Stimulated activated CD8-positive, alpha-beta memory T cell treated with anti-CD3 and anti-CD28 coated beads, Interleukin-15, amount 100 ng/mL, for 48 hours (primary cell): Measurements from ENCODE around the gene CRCP.
A peak's percentile ranks its signal among the peaks of the same experiment; 100 is the strongest.
"Not testable (repeated sequence)": the region's sequence is repeated elsewhere in the genome, so short reads cannot be mapped to it uniquely, and the experiment has no call there.

Experiments used
- DNase-seq, 2 donors: peaks; one replicate each; pipeline ENCODE4 v3.0.0-alpha.2; 2020; ENCODE audit warnings: low read depth in 2 of 2

Gene CRCP

DNA sequence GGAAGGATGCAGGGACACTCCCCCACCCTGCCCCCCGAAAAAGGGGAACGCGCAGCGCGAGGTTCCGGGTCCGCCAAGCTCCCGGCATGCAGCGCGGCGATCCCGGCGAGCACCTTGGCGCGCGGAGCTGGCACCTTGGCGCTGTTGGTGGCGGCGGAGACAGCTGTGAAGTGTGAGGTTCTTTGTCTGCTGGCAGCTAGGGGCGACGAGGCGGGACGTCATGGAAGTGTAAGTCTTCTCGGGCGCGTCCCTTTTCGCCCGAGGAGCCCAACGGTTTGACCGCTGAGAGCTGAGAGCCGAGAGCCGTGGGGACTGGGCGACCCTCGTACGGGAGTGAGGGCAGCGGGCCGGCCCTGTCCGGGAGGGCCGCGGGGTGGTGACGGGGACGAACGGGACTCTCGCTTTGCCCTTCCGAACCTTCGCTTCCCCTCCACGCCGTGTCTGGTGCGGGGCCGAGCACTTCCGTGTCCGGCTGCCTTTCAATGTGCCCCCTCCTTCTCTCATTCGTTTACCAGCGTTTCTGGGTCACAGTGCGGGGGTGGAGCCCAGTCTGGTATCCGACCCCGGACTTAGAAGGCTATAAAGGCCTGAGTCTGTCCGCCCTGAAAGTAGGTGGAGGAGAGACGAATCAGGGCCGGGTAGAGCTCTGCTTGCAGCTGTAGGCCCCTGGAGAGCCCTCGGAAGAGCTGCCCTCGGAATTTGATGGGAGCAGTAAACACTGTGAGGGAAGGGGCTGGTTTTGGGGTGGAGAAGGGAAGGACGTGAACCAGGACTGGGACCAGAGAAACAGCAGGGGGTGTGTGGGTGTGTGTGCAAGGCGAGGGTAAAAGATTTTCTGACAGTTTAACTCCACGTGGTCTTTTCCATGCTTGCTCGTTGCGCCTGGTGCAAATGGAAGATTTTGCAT lies at the start of gene CRCP:
CRCP (plus strand) TSS at position 105 of the 907 bp plus-strand sequence; CDS start at position 221, 116 bp downstream.
- DNase-seq = peak; percentile 74 to 75

DNA sequence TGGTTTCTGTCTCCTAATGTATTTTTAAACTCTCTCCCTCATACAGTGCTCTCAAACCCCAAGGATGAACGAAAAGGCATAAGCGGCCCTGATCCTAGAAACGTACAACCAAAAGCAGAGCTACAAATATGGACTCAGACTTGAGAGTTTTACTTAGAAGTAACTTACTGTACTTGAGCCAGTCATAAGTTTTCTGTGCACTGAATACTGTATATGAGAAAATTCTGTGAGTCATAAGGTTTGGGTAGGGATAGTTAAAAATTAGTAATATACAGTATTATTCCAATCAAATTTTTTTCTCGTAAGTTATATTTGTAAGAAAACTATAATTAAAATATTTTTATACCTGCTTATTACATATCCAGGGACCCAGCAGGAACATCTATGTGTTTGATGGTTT lies 44.9 kb upstream of the CRCP start:
- no peak for DNase-seq

DNA sequence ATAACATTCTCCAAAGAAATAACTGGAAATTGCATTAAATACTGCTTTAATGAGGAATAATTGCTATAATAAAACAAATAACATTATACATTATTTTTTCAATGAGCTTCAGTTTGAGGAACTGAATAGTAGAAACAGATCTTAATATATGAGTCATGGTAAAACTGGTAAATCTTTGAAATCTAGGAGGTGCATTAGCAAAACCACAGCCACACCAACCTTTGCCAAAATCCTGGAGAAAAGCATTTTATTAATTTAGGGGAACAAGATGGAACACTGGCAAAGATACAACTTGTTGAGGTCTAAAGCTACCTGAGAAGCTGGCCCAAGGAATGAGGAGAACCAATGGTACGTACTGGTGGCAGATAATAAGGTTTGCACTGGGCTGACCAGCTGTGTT lies 44.4 kb upstream of the CRCP start:
- no peak for DNase-seq

DNA sequence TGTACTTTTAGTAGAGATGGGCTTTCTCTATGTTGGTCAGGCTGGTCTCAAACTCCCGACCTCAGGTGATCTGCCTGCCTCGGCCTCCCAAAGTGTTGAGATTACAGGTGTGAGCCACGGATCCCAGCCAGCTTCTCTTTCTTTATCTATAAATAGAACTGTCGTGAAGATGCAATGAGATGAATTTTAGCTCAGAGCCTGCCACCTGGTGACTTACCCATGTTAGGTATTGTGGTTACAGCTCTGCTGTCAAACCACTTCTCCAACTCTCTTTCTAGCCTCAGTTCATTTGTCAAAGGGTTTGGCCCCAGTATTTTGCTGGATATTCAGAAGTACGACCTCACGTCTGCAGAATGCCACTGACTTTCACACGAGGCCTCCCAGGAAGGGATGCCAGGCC lies 42.4 kb upstream of the CRCP start:
- not testable (repeated sequence) for DNase-seq

DNA sequence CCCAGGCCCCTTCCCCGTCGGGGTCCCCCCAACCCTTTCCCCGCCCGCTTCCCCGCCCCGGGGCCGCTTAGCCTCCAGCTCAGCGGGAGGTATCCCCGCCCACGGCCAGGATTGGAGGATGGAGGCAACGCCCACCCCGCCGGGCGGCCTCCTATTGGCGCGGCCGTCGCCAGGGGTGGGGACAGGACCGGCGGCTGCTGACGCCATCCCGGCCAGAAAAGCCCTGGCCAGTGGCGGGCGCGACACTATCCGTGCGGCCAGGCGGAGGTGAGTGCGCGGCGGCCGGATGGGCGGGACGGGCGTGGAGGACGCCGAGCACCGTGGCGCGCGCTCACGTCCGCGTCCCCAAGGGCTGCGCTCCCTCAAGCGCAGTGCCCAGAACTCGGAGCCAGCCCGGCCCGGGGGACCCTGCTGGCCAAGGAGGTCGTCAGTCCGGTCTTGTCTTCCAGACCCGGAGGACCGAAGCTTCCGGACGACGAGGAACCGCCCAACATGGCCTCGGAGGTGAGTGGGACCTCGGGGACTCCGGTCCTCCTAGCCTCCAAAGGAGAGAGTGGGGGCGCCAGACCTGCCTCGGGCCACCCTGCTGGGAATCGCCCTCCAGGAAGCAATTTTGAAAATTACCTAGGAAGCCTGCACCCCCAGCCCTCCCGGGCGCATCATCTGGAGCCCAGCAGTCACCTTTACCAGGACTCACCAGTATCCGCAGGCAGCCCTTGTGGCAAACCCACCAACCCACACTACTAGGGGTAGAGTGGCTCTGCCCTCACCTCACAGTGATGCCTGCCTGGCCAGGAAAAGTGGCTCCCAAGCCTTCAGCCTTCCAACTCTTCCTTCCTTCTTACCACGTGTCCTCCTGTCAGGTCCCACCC lies 38.8 kb upstream of the CRCP start, which contains the start of gene ASL:
ASL (plus strand) TSS at position 230 of the 872 bp plus-strand sequence; CDS start at position 493, 263 bp downstream.
- peak; percentile 88 to 90 for DNase-seq

DNA sequence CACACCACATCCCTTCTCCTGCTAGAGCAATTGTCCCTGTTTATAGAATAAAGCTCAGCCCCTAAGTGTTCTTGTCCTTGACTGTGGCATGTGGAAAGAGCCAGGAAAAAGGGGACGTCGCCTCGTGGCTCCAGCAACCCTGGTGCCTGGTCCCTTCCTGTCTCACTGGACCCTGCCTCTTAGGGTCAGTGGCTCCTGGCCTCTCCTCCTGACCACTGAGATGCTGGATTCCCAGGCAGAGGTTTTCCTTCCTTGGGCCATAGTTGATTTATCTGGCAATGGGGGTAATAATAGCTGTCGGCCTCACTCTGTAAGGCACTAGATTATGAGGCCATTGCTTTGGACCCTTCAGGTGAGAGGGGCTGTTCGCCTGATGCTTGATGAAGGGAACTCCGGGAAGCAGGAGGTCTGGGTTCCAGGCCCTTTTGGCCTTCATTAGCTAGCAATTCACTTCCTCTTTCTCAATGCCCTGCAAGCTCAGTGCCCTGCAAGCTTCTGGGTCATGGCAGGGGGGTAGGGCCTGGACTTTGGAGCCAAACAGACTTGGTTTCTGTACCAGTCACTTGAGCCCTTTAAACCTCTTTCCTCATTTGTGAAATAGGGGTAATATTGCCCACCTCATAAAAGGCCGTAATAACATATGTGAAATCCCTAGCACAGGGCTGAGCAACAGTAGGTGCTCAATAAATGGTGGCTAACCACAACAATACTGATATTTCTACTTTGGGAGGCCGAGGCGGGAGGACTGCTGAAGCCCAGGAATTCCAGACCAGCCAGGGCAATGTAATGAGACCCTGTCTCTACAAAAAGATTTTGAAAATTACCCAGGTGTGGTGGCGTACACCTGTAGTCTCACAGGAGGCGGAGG lies 38.0 kb upstream of the CRCP start:
- no peak for DNase-seq

DNA sequence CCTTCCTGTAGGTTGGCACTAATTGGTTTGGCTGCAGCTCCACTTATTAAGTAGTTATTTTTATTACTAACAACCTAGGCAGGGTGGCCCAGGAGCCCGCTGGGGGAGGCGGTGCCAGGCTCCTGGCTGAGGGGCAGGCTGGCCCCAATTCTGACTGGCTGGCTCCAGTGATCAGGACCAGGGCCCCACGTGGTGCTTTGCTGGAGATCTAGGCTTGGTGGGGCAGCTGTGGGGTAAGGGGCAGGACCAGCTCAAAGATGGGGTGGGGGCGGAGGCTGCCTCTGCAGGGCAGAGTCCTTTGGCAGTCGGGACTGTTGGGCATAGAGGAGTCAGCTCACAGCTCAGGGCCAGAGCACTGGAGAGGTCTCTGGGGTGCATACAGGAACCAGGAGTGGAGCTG lies 36.6 kb upstream of the CRCP start:
- no peak for DNase-seq

DNA sequence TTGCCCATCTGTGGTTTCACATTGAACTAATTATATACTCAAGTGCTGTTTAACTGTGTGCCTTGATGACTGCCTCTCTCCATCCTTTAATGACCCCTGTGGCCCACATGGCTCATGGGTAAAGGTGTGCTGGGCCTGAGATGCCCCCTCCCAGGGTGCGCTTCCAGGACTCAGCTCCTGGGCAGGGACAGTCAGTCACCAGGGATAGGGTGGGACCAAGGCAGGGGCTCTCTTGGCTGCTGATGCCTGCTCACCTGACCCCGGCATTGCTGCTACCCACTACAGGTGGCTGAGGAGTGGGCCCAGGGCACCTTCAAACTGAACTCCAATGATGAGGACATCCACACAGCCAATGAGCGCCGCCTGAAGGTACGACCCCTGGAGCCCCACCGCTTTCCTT lies 32.6 kb upstream of the CRCP start:
- DNase-seq = no peak

DNA sequence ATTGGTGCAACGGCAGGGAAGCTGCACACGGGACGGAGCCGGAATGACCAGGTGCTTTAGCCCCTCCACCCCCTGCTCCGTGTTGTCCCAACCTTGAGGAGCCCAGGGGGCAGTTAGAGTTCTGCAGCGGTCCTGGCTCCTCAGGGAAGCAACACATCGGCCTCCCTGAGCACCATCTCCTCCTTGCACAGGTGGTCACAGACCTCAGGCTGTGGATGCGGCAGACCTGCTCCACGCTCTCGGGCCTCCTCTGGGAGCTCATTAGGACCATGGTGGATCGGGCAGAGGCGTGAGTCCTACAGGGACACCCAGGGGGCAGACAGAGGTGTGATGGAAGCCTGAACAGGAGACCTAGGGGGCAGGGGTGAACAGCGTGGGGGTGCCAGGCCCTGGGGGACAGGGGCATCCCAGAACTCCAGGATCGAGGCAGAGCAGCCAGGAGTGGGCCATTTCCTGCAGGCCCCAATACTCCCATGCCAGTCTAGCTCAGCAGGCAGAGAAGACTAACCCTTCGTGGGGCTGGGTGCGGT lies 31.7 kb upstream of the CRCP start:
- DNase-seq = no peak

DNA sequence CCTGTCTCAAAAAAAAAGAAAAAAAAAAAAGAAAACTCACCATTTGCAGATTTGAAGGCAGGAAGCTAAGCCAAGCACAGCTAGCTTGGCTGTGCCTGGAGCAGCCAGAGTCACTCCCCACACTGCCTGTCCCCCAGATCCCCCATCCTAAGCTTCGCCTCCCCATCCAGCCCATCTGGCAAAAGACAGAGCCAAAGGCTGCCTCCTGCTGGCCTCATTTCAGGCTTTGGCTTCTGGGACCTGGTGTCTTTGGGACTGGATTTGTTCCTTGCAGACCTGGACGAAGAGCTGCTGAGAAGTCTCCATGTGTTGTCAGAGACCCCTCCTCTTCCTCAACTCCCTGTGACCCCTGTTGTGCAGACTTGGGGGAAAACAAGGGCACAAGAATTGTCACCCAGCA lies 31.0 kb upstream of the CRCP start:
- no peak for DNase-seq

DNA sequence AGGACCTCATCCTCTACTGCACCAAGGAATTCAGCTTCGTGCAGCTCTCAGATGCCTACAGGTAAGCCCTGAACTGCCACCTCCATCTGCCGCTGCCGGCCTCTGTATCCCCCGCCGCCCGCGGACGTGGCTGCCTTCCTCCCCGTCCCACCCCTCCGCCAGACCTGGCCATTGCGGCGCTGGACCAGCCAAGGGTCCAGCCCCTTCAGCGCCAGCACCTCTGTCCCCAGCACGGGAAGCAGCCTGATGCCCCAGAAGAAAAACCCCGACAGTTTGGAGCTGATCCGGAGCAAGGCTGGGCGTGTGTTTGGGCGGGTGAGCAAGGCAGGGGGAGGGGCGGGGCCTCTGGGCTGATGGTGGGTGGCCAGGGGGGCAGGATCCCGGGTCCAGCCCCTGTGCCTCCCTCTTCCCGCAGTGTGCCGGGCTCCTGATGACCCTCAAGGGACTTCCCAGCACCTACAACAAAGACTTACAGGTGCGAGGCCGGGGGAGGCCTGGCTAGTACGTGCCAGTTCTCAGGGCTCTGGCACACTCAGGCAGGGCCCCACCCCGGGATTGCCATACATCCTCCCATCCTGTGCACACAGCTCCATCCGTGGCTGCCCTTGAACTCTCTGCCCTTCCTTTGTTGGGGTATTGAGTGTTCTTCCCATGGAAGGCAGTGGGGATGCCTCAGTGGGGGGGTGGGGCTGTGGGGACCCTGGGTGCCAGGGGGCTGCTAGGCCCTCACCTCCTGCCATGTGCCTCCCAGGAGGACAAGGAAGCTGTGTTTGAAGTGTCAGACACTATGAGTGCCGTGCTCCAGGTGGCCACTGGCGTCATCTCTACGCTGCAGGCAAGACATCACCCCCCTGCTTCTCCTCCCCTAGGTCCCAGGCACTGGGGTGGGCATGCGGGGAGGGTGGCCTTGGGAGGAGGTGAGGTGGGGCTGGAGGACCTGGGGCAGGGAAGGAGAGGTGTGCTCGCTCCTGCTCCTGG lies 25.5 kb upstream of the CRCP start:
- DNase-seq = no peak

DNA sequence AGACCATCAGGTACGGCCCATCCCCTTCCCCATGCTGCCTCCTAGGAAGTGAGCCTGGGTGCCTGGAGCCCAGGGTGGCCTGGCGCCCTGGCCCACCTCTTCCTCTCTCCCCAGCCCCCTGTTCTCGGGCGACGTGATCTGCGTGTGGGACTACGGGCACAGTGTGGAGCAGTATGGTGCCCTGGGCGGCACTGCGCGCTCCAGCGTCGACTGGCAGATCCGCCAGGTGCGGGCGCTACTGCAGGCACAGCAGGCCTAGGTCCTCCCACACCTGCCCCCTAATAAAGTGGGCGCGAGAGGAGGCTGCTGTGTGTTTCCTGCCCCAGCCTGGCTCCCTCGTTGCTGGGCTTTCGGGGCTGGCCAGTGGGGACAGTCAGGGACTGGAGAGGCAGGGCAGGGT lies 22.0 kb upstream of the CRCP start:
- no peak for DNase-seq

DNA sequence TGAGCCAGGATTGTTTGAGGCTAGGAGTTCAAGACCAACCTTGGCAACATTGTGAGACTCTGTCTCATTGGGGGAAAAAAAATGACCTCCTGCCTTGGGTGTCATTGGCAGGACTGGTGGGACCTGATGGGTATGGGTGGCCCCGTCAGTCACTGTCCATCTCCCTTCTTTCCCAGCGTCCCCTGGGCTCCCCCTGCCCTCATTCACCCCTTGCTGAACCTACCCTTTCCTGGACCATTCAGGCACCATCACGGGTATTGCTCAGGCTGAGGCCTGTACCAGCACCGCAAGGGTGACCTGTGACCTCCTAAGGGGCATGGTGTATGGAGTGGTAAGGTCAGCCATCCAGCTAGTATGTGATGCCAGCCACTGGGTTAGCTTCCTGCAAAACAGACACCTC lies 19.6 kb upstream of the CRCP start:
- DNase-seq = no peak

DNA sequence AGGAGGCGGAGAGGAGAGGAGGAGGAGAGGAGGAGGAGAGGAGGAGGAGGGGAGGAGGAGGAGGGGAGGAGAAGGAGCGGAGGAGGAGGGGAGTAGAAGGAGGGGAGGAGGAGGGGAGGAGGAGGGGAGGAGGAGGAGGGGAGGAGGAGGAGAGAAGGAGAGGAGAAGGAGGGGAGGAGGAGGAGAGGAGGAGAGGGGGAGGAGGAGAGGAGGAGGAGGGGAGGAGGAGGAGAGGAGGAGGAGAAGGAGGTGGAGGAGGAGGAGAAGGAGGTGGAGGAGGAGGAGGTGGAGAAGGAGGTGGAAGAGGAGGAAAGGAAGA lies 15.5 kb upstream of the CRCP start:
- DNase-seq = no peak

DNA sequence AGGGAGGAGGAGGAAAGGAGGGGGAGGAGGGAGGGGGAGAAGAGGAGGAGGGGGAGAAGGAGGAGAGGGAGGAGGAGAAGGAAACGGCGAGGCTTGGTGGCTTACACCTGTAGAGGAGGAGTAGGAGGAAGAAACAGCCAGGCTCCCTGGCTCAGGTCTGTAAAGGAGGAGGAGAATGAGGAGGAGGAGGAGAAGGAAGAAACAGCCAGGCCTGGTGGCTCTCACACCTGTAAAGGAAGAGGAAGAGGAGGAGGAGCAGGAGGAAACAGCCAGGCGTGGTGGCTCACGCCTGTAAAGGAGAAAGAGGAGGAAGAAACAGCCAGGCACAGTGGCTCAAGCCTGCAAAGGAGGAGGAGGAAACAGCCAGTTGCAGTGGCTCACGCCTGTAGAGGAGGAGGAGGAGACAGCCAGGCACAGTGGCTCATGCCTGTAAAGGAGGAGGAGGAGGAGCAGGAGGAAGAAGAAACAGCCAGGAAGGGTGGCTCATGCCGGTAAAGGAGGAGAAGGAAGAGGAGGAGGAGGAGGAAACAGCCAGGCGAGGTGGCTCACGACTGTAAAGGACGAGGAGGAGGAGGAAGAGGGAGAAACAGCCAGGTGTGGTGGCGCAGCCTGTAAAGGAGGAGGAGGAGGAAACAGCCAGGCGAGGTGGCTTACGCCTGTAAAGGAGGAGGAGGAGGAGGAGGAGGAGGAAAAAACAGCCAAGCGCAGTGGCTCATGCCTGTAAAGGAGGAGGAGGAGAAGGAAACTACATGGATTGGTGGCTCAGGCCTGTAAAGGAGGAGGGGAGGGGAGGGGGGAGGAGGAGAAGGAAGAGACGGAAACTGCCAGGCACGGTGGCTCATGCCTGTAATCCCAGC lies 14.9 kb upstream of the CRCP start:
- DNase-seq = peak in 1 of 2 donors; percentile 1

DNA sequence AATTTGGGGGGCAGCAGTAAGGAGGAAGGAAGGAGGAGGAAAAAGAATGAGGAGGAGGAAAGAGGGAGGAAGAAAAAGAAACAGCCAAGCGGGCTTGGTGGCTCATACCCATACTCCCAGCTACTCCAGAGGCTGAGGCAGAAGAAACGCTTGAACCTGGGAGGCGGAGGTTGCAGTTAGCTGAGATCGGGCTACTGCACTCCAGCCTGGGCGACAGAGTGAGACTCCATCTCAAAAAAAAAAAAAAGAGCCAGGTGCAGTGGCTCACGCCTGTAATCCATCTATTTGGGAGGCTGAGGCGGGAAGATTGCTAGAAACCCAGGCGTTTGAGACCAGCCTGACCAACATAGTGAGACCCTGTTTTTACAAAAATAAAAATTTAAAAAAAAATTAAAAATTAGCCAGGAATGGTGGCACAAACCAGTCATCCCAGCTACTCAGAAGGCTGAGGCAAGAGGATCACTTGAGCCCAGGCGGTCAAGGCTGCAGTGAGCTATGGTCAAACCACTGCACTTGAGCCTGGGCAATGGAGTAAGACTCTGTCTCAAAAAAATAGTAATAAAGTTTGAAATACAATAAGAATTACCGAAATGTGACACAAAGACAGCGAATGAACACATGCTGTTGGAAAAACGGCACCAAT lies 14.1 kb upstream of the CRCP start:
- no peak for DNase-seq

DNA sequence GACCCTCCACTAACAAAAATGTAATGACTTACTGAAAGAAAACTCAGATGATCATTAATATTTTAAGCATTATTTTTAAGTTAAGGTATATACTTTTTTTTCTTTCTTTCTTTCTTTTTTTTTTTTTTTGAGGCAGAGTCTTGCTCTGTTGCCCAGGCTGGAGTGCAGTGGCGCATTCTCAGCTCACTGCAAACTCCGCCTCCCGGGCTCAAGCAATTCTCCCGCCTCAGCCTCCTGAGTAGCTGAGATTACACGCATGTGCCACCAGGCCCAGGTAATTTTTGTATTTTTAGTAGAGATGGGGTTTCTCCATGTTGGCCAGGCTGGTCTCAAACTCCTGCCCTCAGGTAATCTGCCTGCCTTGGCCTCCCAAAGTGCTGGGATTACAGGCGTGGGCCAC lies 12.5 kb upstream of the CRCP start:
- not testable (repeated sequence) for DNase-seq

DNA sequence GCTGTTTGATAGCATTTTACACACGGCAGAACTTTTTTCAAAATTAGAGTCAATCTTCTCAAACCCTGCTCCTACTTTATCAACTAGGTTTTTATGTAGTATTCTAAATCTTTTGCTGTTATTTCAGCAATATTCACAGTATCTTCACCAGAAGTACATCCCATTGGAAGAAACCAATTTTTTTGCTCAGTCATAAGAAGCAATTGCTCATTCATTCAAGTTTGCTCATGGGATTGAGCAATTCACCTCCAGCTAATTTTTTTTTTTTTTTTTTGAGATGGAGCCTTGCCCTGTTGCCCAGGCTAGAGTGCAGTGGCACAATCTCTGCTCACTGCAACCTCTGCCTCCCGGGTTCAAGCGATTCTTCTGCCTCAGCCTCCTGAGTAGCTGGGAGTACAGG lies 10.7 kb upstream of the CRCP start:
- not testable (repeated sequence) for DNase-seq

DNA sequence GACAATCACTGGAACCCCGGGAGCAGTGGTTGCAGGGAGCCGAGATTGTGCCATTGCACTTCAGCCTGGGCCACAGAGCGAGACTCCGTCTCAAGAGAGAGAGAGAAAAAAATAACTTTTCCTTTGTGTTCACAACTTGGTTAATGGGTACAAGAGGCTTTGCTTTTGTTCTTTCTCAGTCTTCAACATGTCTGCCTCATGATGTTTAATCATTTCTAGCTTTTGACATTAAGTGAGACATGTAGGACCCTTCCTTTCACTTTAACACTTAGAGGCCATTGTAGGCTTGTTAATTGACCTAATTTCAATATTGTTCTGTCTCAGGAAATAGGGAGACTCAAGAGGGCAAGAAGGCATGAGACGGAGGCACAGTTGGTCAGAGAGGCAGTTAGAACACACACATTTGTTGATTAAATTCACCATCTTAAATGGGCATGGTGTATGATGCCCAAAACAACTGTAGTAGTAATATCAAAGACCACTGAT lies 9.3 kb upstream of the CRCP start:
- DNase-seq = no peak
